Caco-2 (cell line): ENCODE data around the gene WNT3A. TPM values are rescaled to one million over a fixed set of nuclear protein-coding genes. Genes with fewer than 3 reads are reported as not detected.
A peak's percentile ranks its signal among the peaks of the same experiment; 100 is the strongest.

ENCODE experiments used
- BruUV-seq: library from RNA; stranded (reverse); fragments of 400-500 nt; replicated peaks from 2 replicates; lab custom pipeline; 2021; lab: Mats Ljungman, UMichigan
- CTCF ChIA-PET: fragments of 300-600 bp; sonication (Branson Sonifier 250); formaldehyde crosslinking; loops from one replicate; lab custom pipeline; 2022; ENCODE audit warnings: antibody characterized with exemption; lab: Charles Lee
- POLR2A ChIA-PET: fragments of 300-600 bp; sonication (Branson Sonifier 250); formaldehyde crosslinking; loops from one replicate; lab custom pipeline; 2022; ENCODE audit warnings: antibody characterized with exemption; lab: Charles Lee
- DNase-seq, 2 experiments: peaks; one replicate each; pipeline versions ENCODE4 v3.0.0 to v3.0.0-alpha.2; 2020 to 2022
- H3K27me3 ChIP-seq: replicated peaks from 2 replicates; pipeline ENCODE4 v1.6.0; 2011; ENCODE audit warnings: low read length; ENCODE audit not compliant: control insufficient read depth, insufficient read depth
- H3K36me3 ChIP-seq: 2 replicates; pipeline ENCODE4 v1.5.1; 2011; ENCODE audit warnings: low read length; ENCODE audit not compliant: control insufficient read depth, insufficient read depth
- H3K4me1 ChIP-seq: fragments of 250-450 bp; sonication (Bioruptor Pico); 2 replicates; pipeline ENCODE4 v1.5.1; 2020; ENCODE audit warnings: mild to moderate bottlenecking
- H3K4me3 ChIP-seq: 2 replicates; pipeline ENCODE4 v1.5.1; 2011; ENCODE audit warnings: low read depth, mild to moderate bottlenecking, control low read depth, low read length
- H3K9me3 ChIP-seq: fragments of 250-450 bp; sonication (Bioruptor Pico); 2 replicates; pipeline ENCODE4 v1.5.1; 2020; ENCODE audit warnings: mild to moderate bottlenecking, moderate library complexity
- H3K27ac Mint-ChIP-seq: one replicate; pipeline ENCODE4 v1.8.0; 2022; ENCODE audit warnings: mixed read lengths; ENCODE audit not compliant: unreplicated experiment
- H3K27me3 Mint-ChIP-seq: one replicate; pipeline ENCODE4 v1.8.0; 2022; ENCODE audit warnings: mixed read lengths; ENCODE audit not compliant: insufficient read depth, unreplicated experiment
- H3K36me3 Mint-ChIP-seq: one replicate; pipeline ENCODE4 v1.8.0; 2022; ENCODE audit warnings: mild to moderate bottlenecking, mixed read lengths; ENCODE audit not compliant: insufficient read depth, unreplicated experiment
- H3K4me1 Mint-ChIP-seq: one replicate; pipeline ENCODE4 v1.8.0; 2022; ENCODE audit warnings: low read depth, mixed read lengths; ENCODE audit not compliant: unreplicated experiment
- H3K4me3 Mint-ChIP-seq: one replicate; pipeline ENCODE4 v1.8.0; 2022; ENCODE audit warnings: mild to moderate bottlenecking, moderate library complexity, mixed read lengths; ENCODE audit not compliant: unreplicated experiment
- H3K9me3 Mint-ChIP-seq: one replicate; pipeline ENCODE4 v1.8.0; 2022; ENCODE audit warnings: mixed read lengths; ENCODE audit not compliant: unreplicated experiment
- intact Hi-C: fragments of 100-400 bp; cut with micrococcal nuclease; formaldehyde crosslinking; loops from one replicate; pipeline ENCODE4 v1.10.0; 2022; ENCODE audit not compliant: unreplicated experiment
- total RNA-seq: library from RNA; stranded (reverse); gene quantifications from 2 replicates; pipeline ENCODE4 v1.2.3, GENCODE V29; 2022
- TF ChIP-seq, protein P1 (sequence below), 2 experiments: fragments of 200-600 bp in 1 of 2; IDR thresholded peaks; 1 replicate in 1 of 2; 2 replicates in 1 of 2; pipeline versions ENCODE4 v1.5.1 to v1.8.0; 2011 to 2022; ENCODE audit warnings: antibody characterized with exemption in 1 of 2, control low read depth in 1 of 2, inconsistent platforms in 1 of 2, low read depth in 1 of 2, low read length in 1 of 2, mild to moderate bottlenecking in 1 of 2, moderate library complexity in 1 of 2; ENCODE audit not compliant: insufficient read depth in 1 of 2, severe bottlenecking in 1 of 2, unreplicated experiment in 1 of 2

The WNT3A gene
- total RNA-seq, 1 experiment from 2014 or later, result 0.09 TPM

DNA sequence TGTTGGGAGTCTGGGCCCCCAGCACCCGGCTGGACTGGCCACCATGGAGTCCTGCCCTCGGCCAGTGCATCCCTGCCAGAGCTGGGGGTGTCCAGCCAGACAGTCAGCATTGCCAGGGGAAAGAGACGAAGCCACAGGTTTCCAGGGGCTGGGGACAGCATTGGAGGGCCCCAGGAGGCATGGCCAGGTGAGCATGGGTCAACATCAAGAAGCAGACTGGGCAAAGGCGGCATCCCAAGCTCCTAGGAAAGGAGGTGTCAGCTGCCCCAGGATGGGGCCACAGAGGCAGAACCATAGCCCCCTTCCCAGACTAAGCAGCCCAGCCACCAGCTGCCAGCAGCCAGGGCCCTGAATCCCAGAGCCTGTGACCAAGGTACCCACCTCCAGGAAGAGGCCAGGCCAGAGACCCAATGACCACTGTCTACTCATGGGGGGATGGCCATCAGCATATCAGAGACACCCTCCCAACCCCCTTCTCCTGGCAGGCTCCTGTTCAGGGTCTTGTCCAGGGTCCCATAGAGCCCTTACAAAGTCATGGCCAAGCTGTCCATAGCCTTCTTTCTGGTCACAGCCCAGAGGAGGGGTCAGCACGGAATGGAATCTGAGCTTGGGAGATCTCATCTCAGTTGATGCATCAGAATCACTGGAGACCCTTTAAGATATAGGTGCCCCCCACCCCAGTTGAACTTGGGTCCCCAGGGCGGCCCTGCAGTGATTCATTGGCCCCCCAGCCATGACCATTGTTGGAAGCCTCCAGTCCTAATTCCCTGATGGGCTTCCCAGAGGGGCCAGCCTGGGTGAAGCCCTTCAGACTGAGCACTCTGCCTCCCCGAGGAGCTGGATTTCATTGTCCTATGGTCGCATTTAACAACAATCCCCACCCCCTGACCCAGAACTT lies 32.5 kb downstream of the WNT3A start:
- H3K27me3 ChIP-seq, result no peaks in the 10 kb centered on the region; the same call in 1 of the 2 replicates
- H3K9me3 ChIP-seq, result no peaks in the 10 kb centered on the region
- Mint-ChIP-seq H3K4me1 (no peaks in the 10 kb centered on the region), H3K9me3 (no peaks in the 10 kb centered on the region), H3K4me3 (no peak overlapping the region), H3K36me3 (no peaks in the 10 kb centered on the region), H3K27ac (no peak overlapping the region), H3K27me3 (no peaks in the 10 kb centered on the region)
- ChIA-PET CTCF (no interaction called here), POLR2A (no interaction called here)
- DNase-seq, result peak in 1 of 2 experiments; percentile 17
- no peak overlapping the region for H3K4me3 ChIP-seq
- no TSS peak for BruUV-seq
- H3K4me1 ChIP-seq, result peaks cover 5% of the 10 kb centered on the region; the same call in 1 of the 2 replicates
- TF ChIP-seq, protein P1, sequence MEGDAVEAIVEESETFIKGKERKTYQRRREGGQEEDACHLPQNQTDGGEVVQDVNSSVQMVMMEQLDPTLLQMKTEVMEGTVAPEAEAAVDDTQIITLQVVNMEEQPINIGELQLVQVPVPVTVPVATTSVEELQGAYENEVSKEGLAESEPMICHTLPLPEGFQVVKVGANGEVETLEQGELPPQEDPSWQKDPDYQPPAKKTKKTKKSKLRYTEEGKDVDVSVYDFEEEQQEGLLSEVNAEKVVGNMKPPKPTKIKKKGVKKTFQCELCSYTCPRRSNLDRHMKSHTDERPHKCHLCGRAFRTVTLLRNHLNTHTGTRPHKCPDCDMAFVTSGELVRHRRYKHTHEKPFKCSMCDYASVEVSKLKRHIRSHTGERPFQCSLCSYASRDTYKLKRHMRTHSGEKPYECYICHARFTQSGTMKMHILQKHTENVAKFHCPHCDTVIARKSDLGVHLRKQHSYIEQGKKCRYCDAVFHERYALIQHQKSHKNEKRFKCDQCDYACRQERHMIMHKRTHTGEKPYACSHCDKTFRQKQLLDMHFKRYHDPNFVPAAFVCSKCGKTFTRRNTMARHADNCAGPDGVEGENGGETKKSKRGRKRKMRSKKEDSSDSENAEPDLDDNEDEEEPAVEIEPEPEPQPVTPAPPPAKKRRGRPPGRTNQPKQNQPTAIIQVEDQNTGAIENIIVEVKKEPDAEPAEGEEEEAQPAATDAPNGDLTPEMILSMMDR (IDR thresholded peaks at IDR 0.05; ENCODE audit: insufficient read depth in 1 of 2, low read depth in 1 of 2, low read length in 1 of 2, severe bottlenecking in 1 of 2, unreplicated experiment in 1 of 2), result no peak
- intact Hi-C loops, result no loop called here
- H3K36me3 ChIP-seq, result no peaks in the 10 kb centered on the region

DNA sequence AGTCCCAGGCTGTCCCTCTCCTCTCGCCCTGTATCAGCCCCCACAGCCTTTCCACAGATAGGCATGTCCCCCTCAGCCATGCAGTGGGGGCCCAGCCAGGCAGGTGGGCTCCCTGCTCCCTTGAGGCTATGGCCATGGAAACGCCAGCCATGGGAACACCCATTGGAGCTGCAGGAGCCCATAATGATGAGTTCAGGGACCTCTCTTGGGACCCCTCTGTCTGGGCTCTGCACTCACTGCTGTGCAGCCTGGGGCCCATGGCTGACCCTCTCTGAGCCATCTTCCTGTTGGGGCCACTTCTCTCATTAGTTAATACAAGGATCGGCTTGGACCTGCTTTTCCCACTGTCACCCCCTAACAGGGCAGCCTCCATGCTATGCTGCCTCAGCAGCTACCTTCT lies 33.2 kb downstream of the WNT3A start:
- Mint-ChIP-seq H3K4me1 (no peaks in the 10 kb centered on the region), H3K36me3 (no peaks in the 10 kb centered on the region), H3K9me3 (no peaks in the 10 kb centered on the region), H3K27ac (no peak overlapping the region), H3K4me3 (no peak overlapping the region), H3K27me3 (no peaks in the 10 kb centered on the region)
- CTCF ChIA-PET, result no interaction called here
- TF ChIP-seq, protein P1 (IDR thresholded peaks at IDR 0.05; ENCODE audit: insufficient read depth in 1 of 2, low read depth in 1 of 2, low read length in 1 of 2, severe bottlenecking in 1 of 2, unreplicated experiment in 1 of 2), result no peak
- POLR2A ChIA-PET, result no interaction called here
- intact Hi-C loops, result no loop called here
- Histone ChIP-seq H3K4me1 (peaks cover 5% of the 10 kb centered on the region; the same call in 1 of the 2 replicates), H3K27me3 (no peaks in the 10 kb centered on the region; the same call in 1 of the 2 replicates), H3K4me3 (no peak overlapping the region), H3K9me3 (no peaks in the 10 kb centered on the region), H3K36me3 (no peaks in the 10 kb centered on the region)
- DNase-seq, result peak in 1 of 2 experiments; percentile 13
- BruUV-seq, result no TSS peak

DNA sequence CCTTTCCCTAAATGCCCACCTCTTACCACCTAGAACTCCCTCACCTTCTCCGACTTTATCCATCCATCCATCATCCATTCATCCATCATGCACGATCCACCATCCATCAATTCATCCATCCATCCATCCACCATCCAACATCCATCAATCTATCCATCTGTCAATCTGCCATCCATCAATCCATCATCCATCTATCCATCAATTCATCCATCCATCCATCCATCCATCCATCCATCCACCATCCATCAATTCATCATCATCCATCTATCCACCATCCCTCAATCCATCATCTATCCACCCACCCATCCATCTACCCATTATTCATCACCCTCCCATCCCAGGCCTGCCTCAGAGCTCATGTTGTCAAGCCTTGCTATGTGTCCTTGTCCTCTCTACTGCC lies 34.5 kb downstream of the WNT3A start:
- no peaks in the 10 kb centered on the region for H3K27me3 Mint-ChIP-seq
- POLR2A ChIA-PET, result no interaction called here
- no peak overlapping the region for H3K27ac Mint-ChIP-seq
- no TSS peak for BruUV-seq
- Histone ChIP-seq H3K4me1 (peaks cover 5% of the 10 kb centered on the region; the same call in 1 of the 2 replicates), H3K36me3 (no peaks in the 10 kb centered on the region), H3K27me3 (no peaks in the 10 kb centered on the region; the same call in 1 of the 2 replicates), H3K9me3 (no peaks in the 10 kb centered on the region), H3K4me3 (no peak overlapping the region)
- TF ChIP-seq, protein P1 (IDR thresholded peaks at IDR 0.05; ENCODE audit: insufficient read depth in 1 of 2, low read depth in 1 of 2, low read length in 1 of 2, severe bottlenecking in 1 of 2, unreplicated experiment in 1 of 2), result no peak
- H3K4me3 Mint-ChIP-seq, result no peak overlapping the region
- H3K9me3 Mint-ChIP-seq, result no peaks in the 10 kb centered on the region
- intact Hi-C loops, result no loop called here
- H3K4me1 Mint-ChIP-seq, result no peaks in the 10 kb centered on the region
- DNase-seq, result peak in 1 of 2 experiments; percentile 8
- H3K36me3 Mint-ChIP-seq, result no peaks in the 10 kb centered on the region
- CTCF ChIA-PET, result no interaction called here
